Measurements from ENCODE around the gene TTBK1.

Gene TTBK1

GRCh38 chr6:43274916-43275597, 31.8 kb downstream of the TTBK1 start:
- H3K4me3 ChIP-seq (ENCODE audit: low read depth, low read length): peak overlapping the region; percentile 19; the same call in 1 of the 2 replicates
- no peak for TF ChIP-seq CTCF (IDR thresholded peaks at IDR 0.05; ENCODE audit: insufficient read depth, low read depth, low read length, missing control alignments)
- DNase-seq (ENCODE audit: low read depth): no peak

GRCh38 chr6:43275801-43276576, 32.7 kb downstream of the TTBK1 start:
- H3K4me3 ChIP-seq (ENCODE audit: low read depth, low read length): peak overlapping the region; percentile 27
- DNase-seq (ENCODE audit: low read depth): peak; percentile 62
- no peak for TF ChIP-seq CTCF (IDR thresholded peaks at IDR 0.05; ENCODE audit: insufficient read depth, low read depth, low read length, missing control alignments)

GRCh38 chr6:43276577-43277305, 33.5 kb downstream of the TTBK1 start:
- DNase-seq (ENCODE audit: low read depth): no peak
- H3K4me3 ChIP-seq (ENCODE audit: low read depth, low read length): no peak overlapping the region; the same call in 1 of the 2 replicates
- TF ChIP-seq CTCF (IDR thresholded peaks at IDR 0.05; ENCODE audit: insufficient read depth, low read depth, low read length, missing control alignments): no peak

GRCh38 chr6:43277306-43277642, 34.0 kb downstream of the TTBK1 start:
- TF ChIP-seq CTCF (IDR thresholded peaks at IDR 0.05; ENCODE audit: insufficient read depth, low read depth, low read length, missing control alignments): no peak
- DNase-seq (ENCODE audit: low read depth): no peak
- H3K4me3 ChIP-seq (ENCODE audit: low read depth, low read length): no peak overlapping the region

GRCh38 chr6:43277643-43278523, 34.6 kb downstream of the TTBK1 start:
- DNase-seq (ENCODE audit: low read depth): no peak
- no peak overlapping the region for H3K4me3 ChIP-seq (ENCODE audit: low read depth, low read length)
- TF ChIP-seq CTCF (IDR thresholded peaks at IDR 0.05; ENCODE audit: insufficient read depth, low read depth, low read length, missing control alignments): no peak

- DNase-seq (ENCODE audit: low read depth): no peak
- no peak for TF ChIP-seq CTCF (IDR thresholded peaks at IDR 0.05; ENCODE audit: insufficient read depth, low read depth, low read length, missing control alignments)
- no peak overlapping the region for H3K4me3 ChIP-seq (ENCODE audit: low read depth, low read length)
Measured at GRCh38 chr6:43278524-43279078, 35.3 kb downstream of the TTBK1 start.

Data from GM12865 (cell line).